ENCODE data around the gene FAM50B. TPM values are rescaled to one million over a fixed set of nuclear protein-coding genes. Genes with fewer than 3 reads are reported as not detected.

Gene FAM50B, protein sequence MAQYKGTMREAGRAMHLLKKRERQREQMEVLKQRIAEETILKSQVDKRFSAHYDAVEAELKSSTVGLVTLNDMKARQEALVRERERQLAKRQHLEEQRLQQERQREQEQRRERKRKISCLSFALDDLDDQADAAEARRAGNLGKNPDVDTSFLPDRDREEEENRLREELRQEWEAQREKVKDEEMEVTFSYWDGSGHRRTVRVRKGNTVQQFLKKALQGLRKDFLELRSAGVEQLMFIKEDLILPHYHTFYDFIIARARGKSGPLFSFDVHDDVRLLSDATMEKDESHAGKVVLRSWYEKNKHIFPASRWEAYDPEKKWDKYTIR
- total RNA-seq: 6.8 and 10.4 TPM in 2 replicates

GRCh38 chr6:3848925-3849605 lies at the start of gene FAM50B:
TSS of gene FAM50B (plus strand) at chr6:3849373. CDS start at chr6:3849812, 439 bp downstream.

Other genes starting within 250 kb of the FAM50B start
- gene PXDC1, start 97.7 kb upstream of the FAM50B start, total RNA-seq: 50.8 and 82.9 TPM in 2 replicates
- not detected in 2 replicates for gene FAM217A, start 229.8 kb downstream of the FAM50B start, total RNA-seq